Neural progenitor cell (in vitro differentiated cells): ENCODE measurements around the gene OR2L8.

Experiments used
- CTCF ChIP-seq: fragments of 200-600 bp; sonication (generic); IDR thresholded peaks from 2 replicates; pipeline ENCODE4 v1.5.1; 2017; ENCODE audit warnings: antibody characterized with exemption, mild to moderate bottlenecking
- EZH2 ChIP-seq: fragments of 200-600 bp; sonication (generic); IDR thresholded peaks from 2 replicates; pipeline ENCODE4 v1.6.1; 2017; ENCODE audit warnings: antibody characterized with exemption, mild to moderate bottlenecking, moderate library complexity
- EZH2phosphoT487 ChIP-seq: fragments of 200-600 bp; sonication (generic); IDR thresholded peaks from 2 replicates; pipeline ENCODE4 v1.6.1; 2017; ENCODE audit warnings: antibody characterized with exemption

- no peak for TF ChIP-seq CTCF
- TF ChIP-seq EZH2phosphoT487 = no peak
- TF ChIP-seq EZH2 = no peak
These were observed 42.7 kb upstream of the OR2L8 start for GRCh38 chr1:247905910-247906503.
